Loucy (cell line): Measurements from ENCODE around the gene PDS5B.

Experiments used
- CTCF ChIP-seq: fragments of 200-600 bp; sonication (generic); conservative IDR thresholded peaks from 2 replicates; pipeline ENCODE4 v1.5.1; 2014; ENCODE audit warnings: mild to moderate bottlenecking, antibody characterized with exemption, low read length
- EZH2phosphoT487 ChIP-seq: fragments of 200-600 bp; IDR thresholded peaks from 2 replicates; pipeline ENCODE4 v1.6.1; 2018; ENCODE audit warnings: antibody characterized with exemption, mild to moderate bottlenecking, moderate library complexity, borderline replicate concordance

GRCh38 chr13:32587811-32588170 is 1.5 kb downstream of the PDS5B start:
- no peak for TF ChIP-seq CTCF
- TF ChIP-seq EZH2phosphoT487 = no peak
